ENCODE data around the gene DNAAF5.

Gene DNAAF5

DNA sequence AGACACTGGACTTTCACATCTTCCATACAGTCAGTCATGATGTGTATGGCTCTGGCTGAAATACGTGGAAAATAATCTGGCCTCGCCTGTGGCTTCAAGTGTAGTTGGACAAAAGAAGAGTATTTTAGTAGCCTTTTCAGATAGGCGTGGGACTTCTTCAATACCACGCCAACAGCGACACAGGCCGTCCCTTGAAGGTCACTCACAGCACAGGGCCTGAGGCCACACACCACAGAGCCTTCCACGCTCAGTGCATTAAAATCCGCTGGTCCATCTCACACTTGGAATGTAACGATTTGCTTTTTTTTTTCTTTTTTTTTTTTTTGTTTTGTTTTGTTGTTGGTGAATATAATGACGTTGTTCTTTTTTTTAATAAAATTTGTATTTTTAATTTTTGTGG lies 54.0 kb downstream of the DNAAF5 start:
- Histone ChIP-seq H3K27me3 (no peaks in the 10 kb centered on the region), H4K20me1 (peaks cover 0 to 18% (median 6%) of the 10 kb centered on the region in 11 experiments; a peak in 7 of 22 replicates), H3K27ac (no peak overlapping the region)

GRCh38 chr7:781186-781849 lies 54.8 kb downstream of the DNAAF5 start:
- TF ChIP-seq Cebpa-rat (IDR thresholded peaks at IDR 0.05): no peak
- no peak overlapping the region for H3K27ac ChIP-seq
- H3K36me3 ChIP-seq: peaks cover 88 to 100% (median 97%) of the 10 kb centered on the region in 11 experiments

More for the DNA sequence above, 54.0 kb downstream of the DNAAF5 start:
- no peak for TF ChIP-seq Cebpa-rat (IDR thresholded peaks at IDR 0.05)
- Histone ChIP-seq H3K9me3 (replicated peaks in 1 of 11) (no peaks in the 10 kb centered on the region), H3K4me3 (no peak overlapping the region), H3K9ac (no peak overlapping the region), H3K36me3 (peaks cover 93 to 100% (median 98%) of the 10 kb centered on the region in 11 experiments), H3K4me1 (no peaks in the 10 kb centered on the region), H3K4me2 (no peak overlapping the region)

GRCh38 chr7:781936-782529 lies 55.5 kb downstream of the DNAAF5 start:
- no peak overlapping the region for H3K4me2 ChIP-seq
- H3K27ac ChIP-seq: no peak overlapping the region
- no peaks in the 10 kb centered on the region for H3K27me3 ChIP-seq
- H3K9ac ChIP-seq: no peak overlapping the region
- peaks cover 81 to 93% (median 90%) of the 10 kb centered on the region in 11 experiments for H3K36me3 ChIP-seq
- peaks cover 0 to 18% (median 6%) of the 10 kb centered on the region in 11 experiments; a peak in 7 of 22 replicates for H4K20me1 ChIP-seq
- no peak for TF ChIP-seq Cebpa-rat (IDR thresholded peaks at IDR 0.05)
- no peaks in the 10 kb centered on the region for H3K4me1 ChIP-seq
- no peaks in the 10 kb centered on the region for H3K9me3 ChIP-seq (replicated peaks in 1 of 11)
- H3K4me3 ChIP-seq: no peak overlapping the region

More at GRCh38 chr7:781186-781849, 54.8 kb downstream of the DNAAF5 start:
- Histone ChIP-seq H3K4me2 (no peak overlapping the region), H3K9me3 (replicated peaks in 1 of 11) (no peaks in the 10 kb centered on the region), H3K27me3 (no peaks in the 10 kb centered on the region), H3K4me3 (no peak overlapping the region), H3K4me1 (no peaks in the 10 kb centered on the region), H4K20me1 (peaks cover 0 to 18% (median 6%) of the 10 kb centered on the region in 11 experiments; a peak in 7 of 22 replicates), H3K9ac (no peak overlapping the region)

- Histone ChIP-seq H3K27ac (no peak overlapping the region), H3K4me2 (no peak overlapping the region), H3K9me3 (replicated peaks in 1 of 11) (peaks cover 0 to 4% (median 0%) of the 10 kb centered on the region in 11 experiments; a peak in 3 of 22 replicates), H3K9ac (no peak overlapping the region), H4K20me1 (peaks cover 0 to 18% (median 6%) of the 10 kb centered on the region in 11 experiments; a peak in 7 of 22 replicates), H3K27me3 (no peaks in the 10 kb centered on the region), H3K36me3 (peaks cover 79 to 91% (median 88%) of the 10 kb centered on the region in 11 experiments), H3K4me3 (no peak overlapping the region), H3K4me1 (no peaks in the 10 kb centered on the region)
- TF ChIP-seq Cebpa-rat (IDR thresholded peaks at IDR 0.05): peak in 3 of 11 experiments; percentile 6 to 35 (median 24); a peak in 1 of 22 replicates
Observed at GRCh38 chr7:782718-783449, 56.4 kb downstream of the DNAAF5 start.

DNA sequence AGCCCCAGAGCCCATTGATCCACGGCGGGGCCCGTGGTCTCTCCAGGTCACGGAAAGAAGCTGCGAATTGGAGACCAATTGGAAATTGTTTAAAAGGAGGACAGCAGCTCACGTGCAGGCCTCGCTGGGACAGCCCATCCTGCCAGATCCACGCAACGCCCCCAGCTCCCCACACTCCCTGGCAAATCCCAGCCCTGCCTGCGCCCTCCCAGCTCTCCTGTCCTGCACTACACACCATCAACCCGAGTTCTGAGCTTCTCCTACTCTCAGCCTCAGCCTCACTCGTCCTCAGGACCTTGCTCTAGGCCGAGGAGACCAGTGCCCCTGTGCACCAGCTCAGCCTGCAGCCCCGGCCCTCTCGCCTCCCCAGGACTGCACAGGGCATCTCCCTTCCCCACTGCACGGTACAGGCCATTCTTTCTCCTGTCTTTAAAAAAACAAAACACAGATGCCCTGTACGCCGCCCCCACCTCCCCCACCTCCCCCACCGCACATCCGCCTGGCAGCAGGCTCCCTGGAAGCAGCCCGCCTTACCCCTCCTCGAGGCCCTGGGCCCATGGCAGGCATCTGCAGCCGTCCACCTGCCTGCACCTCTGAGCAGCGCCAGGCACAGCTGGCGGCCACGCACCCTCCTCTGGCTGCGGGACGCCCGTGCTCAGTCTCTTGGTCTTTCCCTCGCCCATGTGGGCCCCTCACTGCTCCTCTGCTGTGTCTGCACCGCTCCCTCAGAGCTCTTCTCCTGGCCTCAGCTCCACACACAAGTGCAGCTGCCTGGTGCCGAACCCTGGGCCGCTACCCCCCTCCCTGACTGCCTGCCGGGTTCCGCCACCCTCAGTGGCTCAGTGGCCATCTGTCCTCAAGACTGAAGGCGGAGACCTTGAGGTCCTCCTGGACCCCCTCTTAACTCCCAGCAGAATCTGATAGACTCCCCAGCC lies 57.3 kb downstream of the DNAAF5 start:
- Histone ChIP-seq H3K4me2 (no peak overlapping the region), H3K27me3 (no peaks in the 10 kb centered on the region), H3K4me1 (no peaks in the 10 kb centered on the region), H3K27ac (no peak overlapping the region), H3K9ac (no peak overlapping the region), H4K20me1 (peaks cover 0 to 14% (median 6%) of the 10 kb centered on the region in 11 experiments; a peak in 7 of 22 replicates), H3K9me3 (replicated peaks in 1 of 11) (peaks cover 0 to 14% (median 6%) of the 10 kb centered on the region in 11 experiments; a peak in 11 of 22 replicates), H3K4me3 (no peak overlapping the region), H3K36me3 (peaks cover 79 to 91% (median 88%) of the 10 kb centered on the region in 11 experiments)
- no peak for TF ChIP-seq Cebpa-rat (IDR thresholded peaks at IDR 0.05)

DNA sequence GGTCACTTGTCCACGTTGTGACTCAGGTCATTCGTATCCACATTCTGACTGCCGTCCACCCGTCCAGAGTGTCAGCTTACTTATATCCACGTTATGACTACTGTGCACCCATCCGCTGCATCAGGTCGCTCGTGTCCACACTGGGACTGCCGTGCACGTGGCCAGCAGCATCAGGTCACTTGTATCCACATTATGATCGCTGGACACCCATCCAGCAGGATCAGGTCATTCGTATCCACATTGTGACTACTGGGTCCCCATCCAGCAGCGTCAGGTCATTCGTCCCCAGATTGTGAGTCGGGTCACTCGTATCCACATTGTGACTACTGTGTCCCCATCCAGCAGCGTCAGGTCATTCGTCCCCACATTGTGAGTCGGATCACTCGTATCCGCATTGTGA lies 58.5 kb downstream of the DNAAF5 start:
- no peak for TF ChIP-seq Cebpa-rat (IDR thresholded peaks at IDR 0.05)
- H3K36me3 ChIP-seq: peaks cover 74 to 90% (median 83%) of the 10 kb centered on the region in 11 experiments
- H3K9ac ChIP-seq: no peak overlapping the region
- H3K4me1 ChIP-seq: no peaks in the 10 kb centered on the region
- no peak overlapping the region for H3K4me3 ChIP-seq
- H3K27ac ChIP-seq: no peak overlapping the region
- peaks cover 0 to 20% (median 6%) of the 10 kb centered on the region in 11 experiments; a peak in 12 of 22 replicates for H3K9me3 ChIP-seq (replicated peaks in 1 of 11)
- peaks cover 0 to 12% (median 2%) of the 10 kb centered on the region in 11 experiments; a peak in 5 of 22 replicates for H4K20me1 ChIP-seq
- no peaks in the 10 kb centered on the region for H3K27me3 ChIP-seq
- no peak overlapping the region for H3K4me2 ChIP-seq

- no peak overlapping the region for H3K27ac ChIP-seq
- no peak overlapping the region for H3K4me2 ChIP-seq
- H3K27me3 ChIP-seq: no peaks in the 10 kb centered on the region
- H3K4me3 ChIP-seq: no peak overlapping the region
- no peak for TF ChIP-seq Cebpa-rat (IDR thresholded peaks at IDR 0.05)
- H3K9ac ChIP-seq: no peak overlapping the region
- H3K4me1 ChIP-seq: no peaks in the 10 kb centered on the region
- peaks cover 0 to 20% (median 6%) of the 10 kb centered on the region in 11 experiments; a peak in 12 of 22 replicates for H3K9me3 ChIP-seq (replicated peaks in 1 of 11)
- peaks cover 70 to 90% (median 80%) of the 10 kb centered on the region in 11 experiments for H3K36me3 ChIP-seq
- peaks cover 0 to 12% (median 0%) of the 10 kb centered on the region in 11 experiments; a peak in 5 of 22 replicates for H4K20me1 ChIP-seq
Observed at GRCh38 chr7:785416-785815, 58.9 kb downstream of the DNAAF5 start.

All from BLaER1 treated with 17β-estradiol and CSF1 and Interleukin-3, amounts not matched to agents 10 nM and 100 nM (cell line).